Stimulated activated naive B cell treated with anti-CD40 and anti-IgM and Interleukin-4, amounts not matched to agents 10 μg/mL and 1 μg/mL and 100 μg/mL, for 72 hours (primary cell): ENCODE results near the gene HDAC11.
A peak's percentile ranks its signal among the peaks of the same experiment; 100 is the strongest.

ENCODE experiments used
- ATAC-seq, 2 donors: fragments of 150-1000 bp; cut with Tn5 transposase; replicated peaks; 2 replicates each; pipeline ENCODE4 v1.10.0; 2021; ENCODE audit warnings: moderate library complexity in 1 of 2
- DNase-seq: peaks from one replicate; pipeline ENCODE4 v3.0.0; 2021
- H3K27ac Mint-ChIP-seq: one replicate; pipeline ENCODE4 v1.8.0; 2022; ENCODE audit warnings: mild to moderate bottlenecking, mixed read lengths
- H3K27me3 Mint-ChIP-seq, 2 donors: one replicate each; pipeline ENCODE4 v1.8.0; 2022; ENCODE audit warnings: mixed read lengths in 2 of 2
- H3K36me3 Mint-ChIP-seq, 2 donors: one replicate each; pipeline ENCODE4 v1.8.0; 2022; ENCODE audit warnings: mixed read lengths in 2 of 2, mild to moderate bottlenecking in 1 of 2
- H3K4me1 Mint-ChIP-seq, 2 donors: one replicate each; pipeline ENCODE4 v1.8.0; 2022; ENCODE audit warnings: mixed read lengths in 2 of 2, mild to moderate bottlenecking in 1 of 2
- H3K4me3 Mint-ChIP-seq, 2 donors: one replicate each; pipeline ENCODE4 v1.8.0; 2022; ENCODE audit warnings: mild to moderate bottlenecking in 2 of 2, mixed read lengths in 2 of 2, moderate library complexity in 1 of 2
- H3K9me3 Mint-ChIP-seq, 2 donors: one replicate each; pipeline ENCODE4 v1.8.0; 2022; ENCODE audit warnings: mixed read lengths in 2 of 2, mild to moderate bottlenecking in 1 of 2

The HDAC11 gene

GRCh38 chr3:13461169-13462124, 18.7 kb upstream of the HDAC11 start:
- peaks cover 0 to 3% of the 10 kb centered on the region in 2 donors for H3K9me3 Mint-ChIP-seq
- peak; percentile 93 to 94 for ATAC-seq

GRCh38 chr3:13462125-13462629, 17.9 kb upstream of the HDAC11 start:
- H3K27ac Mint-ChIP-seq: peak overlapping the region; percentile 28
- no peak overlapping the region for H3K4me3 Mint-ChIP-seq
- no peak for DNase-seq
- ATAC-seq: no peak
- H3K4me1 Mint-ChIP-seq: peaks cover 0 to 6% of the 10 kb centered on the region in 2 donors
- peaks cover 24 to 46% of the 10 kb centered on the region in 2 donors for H3K27me3 Mint-ChIP-seq
- peaks cover 0 to 3% of the 10 kb centered on the region in 2 donors for H3K9me3 Mint-ChIP-seq
- no peaks in the 10 kb centered on the region for H3K36me3 Mint-ChIP-seq

More at GRCh38 chr3:13461169-13462124, 18.7 kb upstream of the HDAC11 start:
- peak; percentile 54 for DNase-seq
- H3K4me3 Mint-ChIP-seq: no peak overlapping the region
- H3K4me1 Mint-ChIP-seq: peaks cover 0 to 6% of the 10 kb centered on the region in 2 donors
- H3K27me3 Mint-ChIP-seq: peaks cover 23 to 43% of the 10 kb centered on the region in 2 donors
- no peaks in the 10 kb centered on the region for H3K36me3 Mint-ChIP-seq
- peak overlapping the region; percentile 28 for H3K27ac Mint-ChIP-seq

GRCh38 chr3:13462822-13463221, 17.3 kb upstream of the HDAC11 start:
- Mint-ChIP-seq H3K9me3 (peaks cover 0 to 3% of the 10 kb centered on the region in 2 donors), H3K36me3 (no peaks in the 10 kb centered on the region), H3K4me1 (peaks cover 0 to 6% of the 10 kb centered on the region in 2 donors), H3K4me3 (no peak overlapping the region), H3K27ac (no peak overlapping the region), H3K27me3 (peaks cover 24 to 46% of the 10 kb centered on the region in 2 donors)
- no peak for ATAC-seq
- no peak for DNase-seq

- Mint-ChIP-seq H3K4me3 (no peak overlapping the region), H3K27ac (no peak overlapping the region), H3K36me3 (no peaks in the 10 kb centered on the region), H3K4me1 (peaks cover under 1 to 6% of the 10 kb centered on the region in 2 donors), H3K9me3 (peaks cover 0 to 3% of the 10 kb centered on the region in 2 donors), H3K27me3 (peaks cover 24 to 46% of the 10 kb centered on the region in 2 donors)
- DNase-seq (no peak), ATAC-seq (no peak)
Measured at GRCh38 chr3:13463618-13464400, 16.3 kb upstream of the HDAC11 start.

GRCh38 chr3:13465236-13465873, 14.8 kb upstream of the HDAC11 start:
- ATAC-seq (no peak), DNase-seq (no peak)
- H3K27me3 Mint-ChIP-seq: peaks cover 16 to 35% of the 10 kb centered on the region in 2 donors
- peaks cover 2 to 6% of the 10 kb centered on the region in 2 donors for H3K4me1 Mint-ChIP-seq
- no peak overlapping the region for H3K27ac Mint-ChIP-seq
- H3K9me3 Mint-ChIP-seq: peaks cover 0 to 3% of the 10 kb centered on the region in 2 donors
- no peaks in the 10 kb centered on the region for H3K36me3 Mint-ChIP-seq
- no peak overlapping the region for H3K4me3 Mint-ChIP-seq

- Mint-ChIP-seq H3K36me3 (no peaks in the 10 kb centered on the region), H3K4me3 (no peak overlapping the region), H3K4me1 (peaks cover under 1 to 2% of the 10 kb centered on the region in 2 donors), H3K27me3 (peaks cover 22 to 32% of the 10 kb centered on the region in 2 donors), H3K27ac (no peak overlapping the region), H3K9me3 (no peaks in the 10 kb centered on the region)
- DNase-seq: no peak
- no peak for ATAC-seq
Measured at GRCh38 chr3:13466781-13467180, 13.3 kb upstream of the HDAC11 start.

- H3K27ac Mint-ChIP-seq: no peak overlapping the region
- H3K4me3 Mint-ChIP-seq: no peak overlapping the region
- H3K27me3 Mint-ChIP-seq: peaks cover 15 to 24% of the 10 kb centered on the region in 2 donors
- ATAC-seq (no peak), DNase-seq (no peak)
- no peaks in the 10 kb centered on the region for H3K36me3 Mint-ChIP-seq
- H3K4me1 Mint-ChIP-seq: peaks cover 0 to 2% of the 10 kb centered on the region in 2 donors
- no peaks in the 10 kb centered on the region for H3K9me3 Mint-ChIP-seq
Measured at GRCh38 chr3:13470894-13471574, 9.1 kb upstream of the HDAC11 start.

GRCh38 chr3:13472286-13472685, 7.8 kb upstream of the HDAC11 start:
- DNase-seq: no peak
- Mint-ChIP-seq H3K4me1 (peaks cover 0 to 2% of the 10 kb centered on the region in 2 donors), H3K27ac (no peak overlapping the region), H3K4me3 (no peak overlapping the region), H3K27me3 (peaks cover 11 to 17% of the 10 kb centered on the region in 2 donors), H3K9me3 (no peaks in the 10 kb centered on the region), H3K36me3 (no peaks in the 10 kb centered on the region)
- no peak for ATAC-seq

GRCh38 chr3:13473020-13473419, 7.1 kb upstream of the HDAC11 start:
- Mint-ChIP-seq H3K4me1 (peaks cover 0 to 2% of the 10 kb centered on the region in 2 donors), H3K9me3 (no peaks in the 10 kb centered on the region), H3K27ac (no peak overlapping the region), H3K27me3 (peaks cover 11 to 17% of the 10 kb centered on the region in 2 donors), H3K36me3 (no peaks in the 10 kb centered on the region), H3K4me3 (no peak overlapping the region)
- DNase-seq (no peak), ATAC-seq (no peak)

GRCh38 chr3:13474021-13474420, 6.1 kb upstream of the HDAC11 start:
- no peaks in the 10 kb centered on the region for H3K9me3 Mint-ChIP-seq
- no peak overlapping the region for H3K4me3 Mint-ChIP-seq
- no peak for DNase-seq
- ATAC-seq: no peak
- no peaks in the 10 kb centered on the region for H3K36me3 Mint-ChIP-seq
- H3K27ac Mint-ChIP-seq: no peak overlapping the region
- H3K4me1 Mint-ChIP-seq: peaks cover 0 to 3% of the 10 kb centered on the region in 2 donors
- peaks cover 11 to 17% of the 10 kb centered on the region in 2 donors for H3K27me3 Mint-ChIP-seq

- Mint-ChIP-seq H3K27ac (no peak overlapping the region), H3K9me3 (no peaks in the 10 kb centered on the region), H3K4me1 (peaks cover 2 to 9% of the 10 kb centered on the region in 2 donors), H3K36me3 (no peaks in the 10 kb centered on the region), H3K4me3 (no peak overlapping the region), H3K27me3 (peaks cover 11 to 17% of the 10 kb centered on the region in 2 donors)
- ATAC-seq: no peak
- no peak for DNase-seq
Measured at GRCh38 chr3:13474776-13475303, 5.3 kb upstream of the HDAC11 start.

GRCh38 chr3:13475871-13476590, 4.1 kb upstream of the HDAC11 start:
- Mint-ChIP-seq H3K27me3 (peaks cover 5 to 11% of the 10 kb centered on the region in 2 donors), H3K36me3 (no peaks in the 10 kb centered on the region), H3K4me1 (peaks cover 6 to 9% of the 10 kb centered on the region in 2 donors), H3K9me3 (no peaks in the 10 kb centered on the region), H3K27ac (no peak overlapping the region), H3K4me3 (no peak overlapping the region)
- ATAC-seq (no peak), DNase-seq (no peak)

- no peak for ATAC-seq
- Mint-ChIP-seq H3K4me3 (no peak overlapping the region), H3K36me3 (no peaks in the 10 kb centered on the region), H3K27ac (no peak overlapping the region), H3K9me3 (no peaks in the 10 kb centered on the region), H3K27me3 (peaks cover 0 to 11% of the 10 kb centered on the region in 2 donors), H3K4me1 (peaks cover 9 to 10% of the 10 kb centered on the region in 2 donors)
- no peak for DNase-seq
Measured at GRCh38 chr3:13477943-13478342, 2.2 kb upstream of the HDAC11 start.
